H9 (cell line): ENCODE measurements around the gene PLXNB3. TPM values are rescaled to one million over a fixed set of nuclear protein-coding genes. Genes with fewer than 3 reads are reported as not detected.

ENCODE experiments used
- DNase-seq: peaks from one replicate; pipeline ENCODE4 v3.0.0-alpha.2; 2017
- H2AFZ ChIP-seq: one replicate; pipeline ENCODE4 v1.6.1; 2013; ENCODE audit warnings: mild to moderate bottlenecking, low read length, control low read depth, moderate library complexity
- H2AK5ac ChIP-seq: 2 replicates; pipeline ENCODE4 v1.6.1; 2013; ENCODE audit warnings: low read length, control low read depth, mixed read lengths; ENCODE audit not compliant: insufficient read length
- H2BK120ac ChIP-seq: one replicate; pipeline ENCODE4 v1.6.1; 2013; ENCODE audit warnings: low read depth, mild to moderate bottlenecking, low read length, control low read depth, inconsistent platforms; ENCODE audit not compliant: poor library complexity, severe bottlenecking
- H2BK12ac ChIP-seq: 2 replicates; pipeline ENCODE4 v1.6.1; 2013; ENCODE audit warnings: low read length, control low read depth, mixed read lengths, low read depth; ENCODE audit not compliant: insufficient read length
- H2BK15ac ChIP-seq: 2 replicates; pipeline ENCODE4 v1.6.1; 2013; ENCODE audit warnings: low read depth, low read length, control low read depth
- H2BK20ac ChIP-seq: one replicate; pipeline ENCODE4 v1.6.1; 2013; ENCODE audit warnings: low read depth, mild to moderate bottlenecking, low read length, control low read depth, inconsistent platforms; ENCODE audit not compliant: poor library complexity, severe bottlenecking
- H2BK5ac ChIP-seq: 2 replicates; pipeline ENCODE4 v1.6.1; 2013; ENCODE audit warnings: low read length, control low read depth, mixed read lengths; ENCODE audit not compliant: insufficient read length
- H3K14ac ChIP-seq: 2 replicates; pipeline ENCODE4 v1.6.1; 2013; ENCODE audit warnings: low read length, control low read depth; ENCODE audit not compliant: insufficient read depth
- H3K18ac ChIP-seq: 2 replicates; pipeline ENCODE4 v1.6.1; 2013; ENCODE audit warnings: low read depth, mild to moderate bottlenecking, mixed read lengths, low read length, control low read depth; ENCODE audit not compliant: insufficient read length
- H3K23ac ChIP-seq: 2 replicates; pipeline ENCODE4 v1.6.1; 2013; ENCODE audit warnings: low read length, control low read depth, mixed read lengths, low read depth; ENCODE audit not compliant: insufficient read length
- H3K23me2 ChIP-seq: 2 replicates; pipeline ENCODE4 v1.6.1; 2013; ENCODE audit warnings: low read depth, mild to moderate bottlenecking, mixed read lengths, low read length, control low read depth; ENCODE audit not compliant: insufficient read length, poor library complexity, severe bottlenecking
- H3K27ac ChIP-seq: 2 replicates; pipeline ENCODE4 v1.5.1; 2013; ENCODE audit warnings: low read length, control low read depth, mixed read lengths, low read depth; ENCODE audit not compliant: insufficient read length
- H3K27me3 ChIP-seq: 2 replicates; pipeline ENCODE4 v1.6.1; 2013; ENCODE audit warnings: low read length, control low read depth, inconsistent platforms; ENCODE audit not compliant: insufficient read depth
- H3K4ac ChIP-seq: 2 replicates; pipeline ENCODE4 v1.6.1; 2013; ENCODE audit warnings: low read depth, mild to moderate bottlenecking, control low read depth, inconsistent platforms, low read length, moderate library complexity
- H3K4me1 ChIP-seq: 2 replicates; pipeline ENCODE4 v1.6.1; 2013; ENCODE audit warnings: low read length, control low read depth, inconsistent platforms; ENCODE audit not compliant: insufficient read depth
- H3K4me2 ChIP-seq: 2 replicates; pipeline ENCODE4 v1.6.1; 2013; ENCODE audit warnings: low read length, control low read depth, mixed read lengths; ENCODE audit not compliant: insufficient read length, insufficient read depth
- H3K56ac ChIP-seq: 2 replicates; pipeline ENCODE4 v1.6.1; 2013; ENCODE audit warnings: low read depth, mild to moderate bottlenecking, mixed read lengths, low read length, control low read depth; ENCODE audit not compliant: insufficient read length
- H3K79me1 ChIP-seq: 2 replicates; pipeline ENCODE4 v1.6.1; 2013; ENCODE audit warnings: low read depth, mild to moderate bottlenecking, moderate library complexity, low read length, control low read depth, inconsistent platforms; ENCODE audit not compliant: insufficient read depth, poor library complexity, severe bottlenecking
- H3K79me2 ChIP-seq: 2 replicates; pipeline ENCODE4 v1.6.1; 2013; ENCODE audit warnings: low read length, control low read depth, inconsistent platforms; ENCODE audit not compliant: insufficient read depth
- H3K9ac ChIP-seq: 2 replicates; pipeline ENCODE4 v1.6.1; 2013; ENCODE audit warnings: low read length, control low read depth, mixed read lengths; ENCODE audit not compliant: insufficient read length; ENCODE audit errors: extremely low read depth
- H3K9me3 ChIP-seq: one replicate; pipeline ENCODE4 v1.6.1; 2013; ENCODE audit warnings: low read depth, low read length, inconsistent platforms; ENCODE audit not compliant: control insufficient read depth
- H3T11ph ChIP-seq: one replicate; pipeline ENCODE4 v1.6.1; 2013; ENCODE audit warnings: mild to moderate bottlenecking, low read length, control low read depth, inconsistent platforms
- H4K20me1 ChIP-seq: one replicate; pipeline ENCODE4 v1.6.1; 2013; ENCODE audit not compliant: control insufficient read depth, insufficient read length, insufficient read depth
- H4K5ac ChIP-seq: 2 replicates; pipeline ENCODE4 v1.6.1; 2013; ENCODE audit warnings: low read depth, mild to moderate bottlenecking, mixed read lengths, low read length, control low read depth; ENCODE audit not compliant: insufficient read length
- H4K8ac ChIP-seq: replicated peaks from 2 replicates; pipeline ENCODE4 v1.6.1; 2013; ENCODE audit warnings: low read length, control low read depth, mixed read lengths, low read depth; ENCODE audit not compliant: insufficient read length
- H4K91ac ChIP-seq: 2 replicates; pipeline ENCODE4 v1.6.1; 2013; ENCODE audit warnings: low read depth, mild to moderate bottlenecking, moderate library complexity, mixed read lengths, low read length, control low read depth; ENCODE audit not compliant: insufficient read length
- H3K27ac Mint-ChIP-seq, 3 experiments: 2 replicates in 2 of 3; 3 replicates in 1 of 3; pipeline ENCODE4 v1.8.0; 2020 to 2021; ENCODE audit warnings: mixed read lengths in 3 of 3, mild to moderate bottlenecking in 1 of 3, moderate library complexity in 1 of 3
- H3K27me3 Mint-ChIP-seq: 2 replicates; pipeline ENCODE4 v1.8.0; 2021; ENCODE audit warnings: low read depth, mild to moderate bottlenecking, moderate library complexity, mixed read lengths
- H3K36me3 Mint-ChIP-seq, 3 experiments: 2 replicates in 2 of 3; 3 replicates in 1 of 3; pipeline ENCODE4 v1.8.0; 2020 to 2021; ENCODE audit warnings: low read depth in 3 of 3, mixed read lengths in 3 of 3; ENCODE audit not compliant: insufficient read depth in 1 of 3
- H3K4me1 Mint-ChIP-seq, 2 experiments: 2 replicates each; pipeline ENCODE4 v1.8.0; 2020; ENCODE audit warnings: mixed read lengths in 2 of 2
- H3K4me3 Mint-ChIP-seq, 2 experiments: 2 replicates in 1 of 2; 3 replicates in 1 of 2; pipeline ENCODE4 v1.8.0; 2020 to 2021; ENCODE audit warnings: mild to moderate bottlenecking in 2 of 2, mixed read lengths in 2 of 2, moderate library complexity in 1 of 2
- H3K9me3 Mint-ChIP-seq, 2 experiments: 2 replicates in 1 of 2; 3 replicates in 1 of 2; pipeline ENCODE4 v1.8.0; 2020; ENCODE audit warnings: mild to moderate bottlenecking in 2 of 2, mixed read lengths in 2 of 2, moderate library complexity in 1 of 2
- CTCF ChIP-seq: fragments of 200-600 bp; sonication (generic); conservative IDR thresholded peaks from 3 replicates; pipeline ENCODE4 v1.8.0; 2021; ENCODE audit warnings: antibody characterized with exemption, mild to moderate bottlenecking
- WGBS: extraction: QIAGEN DNeasy Blood & Tissue Kit; methylation state at CpG from one replicate; pipeline ENCODE4 v1.1.7; 2013; ENCODE audit warnings: missing lambda C conversion rate, low lambda C conversion rate, mixed read lengths; ENCODE audit not compliant: insufficient read length; ENCODE audit errors: extremely low coverage; 5-methylcytosine and 5-hydroxymethylcytosine counted together
- total RNA-seq: library from RNA; stranded (reverse); gene quantifications from 2 replicates; pipeline ENCODE4 v1.2.1, GENCODE V29; 2021

The PLXNB3 gene
- total RNA-seq, 1 experiment from 2014 or later = 1.9 TPM

- H3K36me3 Mint-ChIP-seq = peaks cover 18 to 37% (median 18%) of the 10 kb centered on the region in 3 experiments
- H3K9me3 Mint-ChIP-seq = peaks cover 54 to 69% of the 10 kb centered on the region in 2 experiments
- no peak overlapping the region for H3K14ac ChIP-seq
- no peak overlapping the region for H2BK20ac ChIP-seq
- no peak overlapping the region for H3K4me2 ChIP-seq
- no peak overlapping the region for H4K5ac ChIP-seq
- no peaks in the 10 kb centered on the region for H3K4me1 ChIP-seq
- H3K4me1 Mint-ChIP-seq = no peaks in the 10 kb centered on the region
- H3K9ac ChIP-seq = no peak overlapping the region
- H3K56ac ChIP-seq = no peak overlapping the region
- no peak overlapping the region for H4K91ac ChIP-seq
- H3K4me3 Mint-ChIP-seq = no peak overlapping the region
- no peaks in the 10 kb centered on the region for H3K27me3 ChIP-seq
- no peaks in the 10 kb centered on the region for H4K20me1 ChIP-seq
- H3T11ph ChIP-seq = no peak overlapping the region
- H2BK12ac ChIP-seq = no peak overlapping the region
- H3K79me1 ChIP-seq = no peaks in the 10 kb centered on the region
- no peak overlapping the region for H3K18ac ChIP-seq
- H3K4ac ChIP-seq = no peak overlapping the region
- H3K23me2 ChIP-seq = no peaks in the 10 kb centered on the region
- no peak overlapping the region for H3K23ac ChIP-seq
- H2BK5ac ChIP-seq = no peak overlapping the region
- H2BK15ac ChIP-seq = no peak overlapping the region
- H2BK120ac ChIP-seq = no peak overlapping the region
- no peak for DNase-seq
- no peak overlapping the region for H2AK5ac ChIP-seq
- H3K27ac ChIP-seq = no peak overlapping the region
- WGBS = no CpG with 5 or more reads among the region's 14 CpGs
- H3K79me2 ChIP-seq = no peaks in the 10 kb centered on the region; the same call in 1 of the 2 replicates
- no peak for TF ChIP-seq CTCF
- no peak overlapping the region for H2AFZ ChIP-seq
- H3K9me3 ChIP-seq = peaks cover 10% of the 10 kb centered on the region
- H3K27ac Mint-ChIP-seq = peak overlapping the region in 2 of 3 experiments; percentile 40 to 57; a peak in 1 of 7 replicates
- H4K8ac ChIP-seq = no peak overlapping the region
- peaks cover 5% of the 10 kb centered on the region for H3K27me3 Mint-ChIP-seq
These were observed 38.5 kb downstream of the PLXNB3 start for GRCh38 chrX:153802513-153803045.
